Body of pancreas (tissue), 4 donors: Measurements from ENCODE around the gene WARS2. TPM values are rescaled to one million over a fixed set of nuclear protein-coding genes. Genes with fewer than 3 reads are reported as not detected.

Experiments
- ATAC-seq: fragments of 150-250 bp; one replicate; pipeline ENCODE4 v1.9.1; 2016
- DNase-seq, 4 donors: peaks; one replicate each; pipeline ENCODE4 v3.0.0-alpha.2; 2019
- H3K27ac ChIP-seq, 4 donors: fragments of 200-600 bp; sonication (generic); 1 replicate in 3 of 4; 2 replicates in 1 of 4; pipeline versions ENCODE4 v1.5.1 to v1.6.1; 2016 to 2019; ENCODE audit warnings: mild to moderate bottlenecking in 1 of 4, mixed read lengths in 1 of 4, moderate library complexity in 1 of 4
- H3K27me3 ChIP-seq, 2 donors: fragments of 200-600 bp; sonication (generic); one replicate each; pipeline ENCODE4 v1.6.0; 2016; ENCODE audit warnings: mild to moderate bottlenecking in 1 of 2
- H3K36me3 ChIP-seq, 2 donors: fragments of 200-600 bp; sonication (generic); replicated peaks in 1 of 2; 2 replicates each; pipeline ENCODE4 v1.5.1; 2016; ENCODE audit warnings: low read depth in 2 of 2; ENCODE audit not compliant: insufficient read depth in 1 of 2
- H3K4me1 ChIP-seq: fragments of 200-600 bp; sonication (generic); one replicate; pipeline ENCODE4 v1.6.0; 2016
- H3K4me3 ChIP-seq, 2 donors: fragments of 200-600 bp; sonication (generic); 1 replicate in 1 of 2; 2 replicates in 1 of 2; pipeline ENCODE4 v1.5.1; 2016 to 2019
- H3K9me3 ChIP-seq, 3 donors: fragments of 200-600 bp; sonication (generic); 1 replicate in 2 of 3; 2 replicates in 1 of 3; pipeline ENCODE4 v1.5.1; 2016
- CTCF ChIP-seq, 7 experiments: fragments of 450-650 bp in 4 of 7; fragments of 200-600 bp in 3 of 7; sonication (generic) in 3 of 7; IDR thresholded peaks; one replicate each; pipeline ENCODE4 v1.5.1; 2016 to 2019; ENCODE audit warnings: antibody characterized with exemption in 7 of 7
- POLR2A ChIP-seq, 3 donors: fragments of 450-650 bp; IDR thresholded peaks; one replicate each; pipeline ENCODE4 v1.6.1; 2016; ENCODE audit warnings: antibody characterized with exemption in 3 of 3, mild to moderate bottlenecking in 2 of 3
- WGBS, 2 donors: methylation state at CpG; one replicate each; pipeline ENCODE4 v1.1.5; 2017; 5-methylcytosine and 5-hydroxymethylcytosine counted together
- intact Hi-C: fragments of 100-400 bp; cut with DNase I; formaldehyde crosslinking; loops from one replicate; pipeline ENCODE4 v1.15.1; 2023
- total RNA-seq, 2 donors: library from RNA; depleted of rRNA; stranded (reverse); fragments of >200 nt; gene quantifications; one replicate each; pipeline ENCODE4 v1.1.0, GENCODE V29; 2016

Gene WARS2
- total RNA-seq, 2 donors from 2014 or later = 4.9 to 11.7 TPM

- Histone ChIP-seq H3K27me3 (no peaks in the 10 kb centered on the region), H3K4me3 (no peak overlapping the region), H3K9me3 (no peaks in the 10 kb centered on the region), H3K27ac (no peak overlapping the region), H3K4me1 (no peaks in the 10 kb centered on the region), H3K36me3 (no peaks in the 10 kb centered on the region)
- DNase-seq (no peak), ATAC-seq (no peak)
- TF ChIP-seq POLR2A (IDR thresholded peaks at IDR 0.05) (no peak), CTCF (IDR thresholded peaks at IDR 0.05) (no peak)
- intact Hi-C loops = no loop called here
Observed at GRCh38 chr1:119081267-119081666, 59.2 kb downstream of the WARS2 start.

- intact Hi-C loops = no loop called here
- TF ChIP-seq POLR2A (IDR thresholded peaks at IDR 0.05) (no peak), CTCF (IDR thresholded peaks at IDR 0.05) (no peak)
- Histone ChIP-seq H3K27me3 (no peaks in the 10 kb centered on the region), H3K4me1 (no peaks in the 10 kb centered on the region), H3K9me3 (no peaks in the 10 kb centered on the region), H3K27ac (no peak overlapping the region), H3K36me3 (no peaks in the 10 kb centered on the region), H3K4me3 (no peak overlapping the region)
- DNase-seq (peak in 1 of 4 donors; percentile 31), ATAC-seq (peak; percentile 56)
- 69 to 78% methylated on average over 4 of the region's 4 CpGs for WGBS, 2 donors
Observed at GRCh38 chr1:119080586-119080985, 59.9 kb downstream of the WARS2 start.

- H3K4me3 ChIP-seq = no peak overlapping the region
Observed at GRCh38 chr1:119079881-119080280, 60.6 kb downstream of the WARS2 start.

GRCh38 chr1:119075614-119076013 is 64.8 kb downstream of the WARS2 start:
- intact Hi-C loops = no loop called here
- Histone ChIP-seq H3K4me1 (no peaks in the 10 kb centered on the region), H3K4me3 (no peak overlapping the region), H3K27ac (no peak overlapping the region), H3K27me3 (no peaks in the 10 kb centered on the region), H3K36me3 (no peaks in the 10 kb centered on the region), H3K9me3 (no peaks in the 10 kb centered on the region)
- WGBS, 2 donors = 86 to 92% methylated on average over 1 of the region's 1 CpG
- TF ChIP-seq CTCF (IDR thresholded peaks at IDR 0.05) = no peak
- no peak for TF ChIP-seq POLR2A (IDR thresholded peaks at IDR 0.05)
- DNase-seq = no peak
- no peak for ATAC-seq

More at GRCh38 chr1:119079881-119080280, 60.6 kb downstream of the WARS2 start:
- TF ChIP-seq POLR2A (IDR thresholded peaks at IDR 0.05) = no peak
- no peak for TF ChIP-seq CTCF (IDR thresholded peaks at IDR 0.05)
- H3K9me3 ChIP-seq = no peaks in the 10 kb centered on the region
- DNase-seq (no peak), ATAC-seq (no peak)
- H3K36me3 ChIP-seq = no peaks in the 10 kb centered on the region
- H3K4me1 ChIP-seq = no peaks in the 10 kb centered on the region
- no peak overlapping the region for H3K27ac ChIP-seq
- intact Hi-C loops = no loop called here
- WGBS, 2 donors = 94 to 96% methylated on average over 1 of the region's 1 CpG
- no peaks in the 10 kb centered on the region for H3K27me3 ChIP-seq

- DNase-seq (no peak), ATAC-seq (no peak)
- WGBS, 2 donors = 95 to 98% methylated on average over 3 of the region's 3 CpGs
- Histone ChIP-seq H3K4me3 (no peak overlapping the region), H3K9me3 (no peaks in the 10 kb centered on the region), H3K27ac (no peak overlapping the region), H3K36me3 (no peaks in the 10 kb centered on the region), H3K4me1 (no peaks in the 10 kb centered on the region), H3K27me3 (no peaks in the 10 kb centered on the region)
- intact Hi-C loops = no loop called here
- TF ChIP-seq POLR2A (IDR thresholded peaks at IDR 0.05) (no peak), CTCF (IDR thresholded peaks at IDR 0.05) (no peak)
Observed at GRCh38 chr1:119071321-119071720, 69.1 kb downstream of the WARS2 start.
